HepG2 (cell line): Measurements from ENCODE around the gene UMOD. TPM values are rescaled to one million over a fixed set of nuclear protein-coding genes. Genes with fewer than 3 reads are reported as not detected.

Experiments used
- ATAC-seq: fragments of 200-7000 bp; cut with Tn5 transposase; 3 replicates; pipeline ENCODE4 v1.9.1; 2020; ENCODE audit warnings: mild to moderate bottlenecking, moderate library complexity
- BruUV-seq: library from RNA; stranded (reverse); fragments of 400-500 nt; replicated peaks from 2 replicates; lab custom pipeline; 2021; lab: Mats Ljungman, UMichigan
- CTCF ChIA-PET: fragments of 300-600 bp; formaldehyde crosslinking; extraction: SDS; loops from one replicate; lab custom pipeline; 2021; ENCODE audit warnings: low total read pairs, inconsistent platforms, low intra/inter-chr PET ratio; lab: Yijun Ruan, JAX
- POLR2A ChIA-PET: fragments of 350-600 bp; sonication (Branson Sonifier 250); formaldehyde crosslinking; loops from one replicate; lab custom pipeline; 2020; ENCODE audit warnings: antibody characterized with exemption, inconsistent platforms; lab: Yijun Ruan, JAX
- DNase-seq: peaks from one replicate; pipeline ENCODE4 v3.0.0-alpha.2; 2015; ENCODE audit warnings: low spot score
- FAIRE-seq: peaks from 3 replicates; lab custom pipeline; 2011; peaks lifted over from hg19 to GRCh38; lab: Jason Lieb, UNC
- H2AFZ ChIP-seq: one replicate; pipeline ENCODE4 v1.6.1; 2011; ENCODE audit warnings: low read length, inconsistent platforms
- H3K27ac ChIP-seq: fragments of 300-600 bp; 3 replicates; pipeline ENCODE4 v1.8.0; 2011; ENCODE audit warnings: mixed run types, mild to moderate bottlenecking, mixed read lengths, low read length, inconsistent platforms; ENCODE audit not compliant: insufficient read depth; ENCODE audit errors: extremely low read length
- H3K27me3 ChIP-seq, 2 experiments: fragments of 200-600 bp in 1 of 2; 2 replicates in 1 of 2; 3 replicates in 1 of 2; pipeline versions ENCODE4 v1.6.0 to v1.8.0; 2011; ENCODE audit warnings: low read length in 2 of 2, mild to moderate bottlenecking in 2 of 2, moderate library complexity in 2 of 2, inconsistent platforms in 1 of 2; ENCODE audit not compliant: insufficient read depth in 2 of 2, control insufficient read depth in 1 of 2
- H3K36me3 ChIP-seq, 2 experiments: fragments of 200-600 bp in 1 of 2; replicated peaks in 1 of 2; 2 replicates in 1 of 2; 3 replicates in 1 of 2; pipeline versions ENCODE4 v1.5.1 to v1.8.0; 2011; ENCODE audit warnings: low read length in 2 of 2, inconsistent platforms in 1 of 2; ENCODE audit not compliant: insufficient read depth in 2 of 2, control insufficient read depth in 1 of 2
- H3K4me1 ChIP-seq: 2 replicates; pipeline ENCODE4 v1.5.1; 2012; ENCODE audit warnings: low read length, inconsistent platforms; ENCODE audit not compliant: insufficient read depth
- H3K4me2 ChIP-seq: 2 replicates; pipeline ENCODE4 v1.6.0; 2011; ENCODE audit warnings: low read depth, low read length, inconsistent platforms
- H3K4me3 ChIP-seq, 3 experiments: fragments of 200-600 bp in 1 of 3; sonication (generic), shearing (Covaris generic) in 1 of 3; replicated peaks in 1 of 3; 2 replicates each; pipeline ENCODE4 v1.5.1; 2011 to 2016; ENCODE audit warnings: low read length in 3 of 3, inconsistent platforms in 2 of 3, low read depth in 2 of 3, mild to moderate bottlenecking in 2 of 3, control low read depth in 1 of 3, mixed read lengths in 1 of 3; ENCODE audit not compliant: insufficient read depth in 1 of 3
- H3K79me2 ChIP-seq: one replicate; pipeline ENCODE4 v1.6.1; 2011; ENCODE audit warnings: low read length, inconsistent platforms; ENCODE audit not compliant: insufficient read depth
- H3K9ac ChIP-seq: 2 replicates; pipeline ENCODE4 v1.6.0; 2011; ENCODE audit warnings: mild to moderate bottlenecking, low read depth, low read length, inconsistent platforms; ENCODE audit not compliant: insufficient read depth
- H3K9me3 ChIP-seq: 2 replicates; pipeline ENCODE4 v1.5.1; 2012; ENCODE audit warnings: mild to moderate bottlenecking, low read length
- H4K20me1 ChIP-seq: 2 replicates; pipeline ENCODE4 v1.6.0; 2011; ENCODE audit warnings: inconsistent platforms, mild to moderate bottlenecking, low read length, moderate library complexity; ENCODE audit not compliant: insufficient read depth
- GLI4 ChIP-seq: sonication (generic); formaldehyde crosslinking; IDR thresholded peaks from 2 replicates; pipeline ENCODE4 v1.5.1; 2020; ENCODE audit warnings: missing genetic modification reagents, mild to moderate bottlenecking, moderate library complexity, borderline replicate concordance
- ISL2 ChIP-seq: sonication (generic); formaldehyde crosslinking; IDR thresholded peaks from 2 replicates; pipeline ENCODE4 v1.5.0; 2020; ENCODE audit warnings: missing genetic modification reagents
- KDM1A ChIP-seq: IDR thresholded peaks from 2 replicates; pipeline ENCODE4 v1.6.1; 2016; ENCODE audit warnings: missing compliant biosample characterization
- SSRP1 ChIP-seq: IDR thresholded peaks from 2 replicates; pipeline ENCODE4 v1.6.1; 2016; ENCODE audit warnings: control low read depth
- ZNF225 ChIP-seq: sonication (generic); formaldehyde crosslinking; IDR thresholded peaks from 2 replicates; pipeline ENCODE4 v1.4.0; 2020; ENCODE audit warnings: mild to moderate bottlenecking, missing genetic modification reagents
- ZNF292 ChIP-seq: sonication (generic); formaldehyde crosslinking; IDR thresholded peaks from 2 replicates; pipeline ENCODE4 v1.8.1; 2022; ENCODE audit warnings: mild to moderate bottlenecking, low read depth, missing genetic modification reagents, borderline replicate concordance
- ZNF44 ChIP-seq: sonication (generic); formaldehyde crosslinking; IDR thresholded peaks from 2 replicates; pipeline ENCODE4 v1.5.1; 2020; ENCODE audit warnings: mild to moderate bottlenecking, missing genetic modification reagents
- WGBS: methylation state at CpG from one replicate; pipeline ENCODE4 v1.1.6; 2017; ENCODE audit warnings: low lambda C conversion rate; 5-methylcytosine and 5-hydroxymethylcytosine counted together
- in situ Hi-C: cut with HindIII; loops from 2 replicates; pipeline ENCODE4 v1.10.0; 2017; ENCODE audit warnings: low pct_unique_long_range_greater_than_20kb; ENCODE audit not compliant: extremely low pct_ligation_motif_present
- intact Hi-C: fragments of 100-400 bp; cut with micrococcal nuclease; formaldehyde crosslinking; loops from one replicate; pipeline ENCODE4 v1.10.0; 2022; ENCODE audit not compliant: unreplicated experiment
- polyA plus RNA-seq, 8 experiments: library from polyadenylated mRNA; depleted of rRNA in 3 of 8; stranded (reverse) in 7 of 8; unstranded in 1 of 8; fragments of >200 nt; fragmentation: Illumina TruSeq in 4 of 8; extraction: Trizol in 4 of 8; gene quantifications; 2 replicates each; pipeline versions ENCODE4 v1.2.1 to v1.2.3, GENCODE V29; 2011 to 2016; ENCODE audit warnings: low read depth in 4 of 8, missing spikeins in 1 of 8, mixed read lengths in 1 of 8; ENCODE audit not compliant: insufficient read depth in 1 of 8
- total RNA-seq, 5 experiments: library from RNA; depleted of rRNA; stranded (reverse); fragments of >200 nt; fragmentation: Illumina TruSeq; extraction: Trizol; gene quantifications; 2 replicates each; pipeline ENCODE4 v1.2.3, GENCODE V29; 2016; ENCODE audit warnings: low read depth in 1 of 5
- TF ChIP-seq, protein P1 (sequence below): sonication (generic); formaldehyde crosslinking; IDR thresholded peaks from 2 replicates; pipeline ENCODE4; 2020; ENCODE audit warnings: missing genetic modification reagents, mild to moderate bottlenecking, borderline replicate concordance
- TF ChIP-seq, protein P2 (sequence below): sonication (generic); formaldehyde crosslinking; IDR thresholded peaks from 2 replicates; pipeline ENCODE4 v1.4.0; 2020; ENCODE audit warnings: mild to moderate bottlenecking, missing genetic modification reagents, borderline replicate concordance

UMOD gene
- total and polyA plus RNA-seq, 2 of the 13 experiments (the other 11 are each of a cell fraction or from before 2014, with no cell fraction given), result not detected

DNA sequence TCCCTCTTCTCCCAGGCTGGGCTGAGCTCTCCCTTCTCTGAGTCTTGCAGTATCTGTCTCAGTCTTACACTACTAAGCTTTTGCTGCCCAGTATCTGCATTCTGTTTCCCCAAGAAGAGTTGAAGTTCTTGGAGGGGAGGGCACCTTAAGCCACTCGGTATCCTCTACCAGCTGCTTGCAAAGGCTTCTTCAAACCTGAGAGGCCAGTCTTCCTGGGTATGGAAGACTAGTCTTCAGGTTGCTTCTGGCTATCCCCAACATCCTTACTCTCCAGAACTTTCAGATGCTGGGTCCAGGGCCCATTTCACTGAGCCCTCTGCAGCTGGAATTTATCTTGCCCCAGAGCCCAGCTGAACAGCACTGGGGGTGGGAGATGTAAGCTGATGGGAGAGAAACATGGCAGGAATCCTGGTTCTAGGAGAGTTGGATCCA, 45.3 kb downstream of the UMOD start (continued):
- TF ChIP-seq ISL2 (CRISPR knock-in tag), result no peak
- TF ChIP-seq, all 625 proteins: peak for 0

DNA sequence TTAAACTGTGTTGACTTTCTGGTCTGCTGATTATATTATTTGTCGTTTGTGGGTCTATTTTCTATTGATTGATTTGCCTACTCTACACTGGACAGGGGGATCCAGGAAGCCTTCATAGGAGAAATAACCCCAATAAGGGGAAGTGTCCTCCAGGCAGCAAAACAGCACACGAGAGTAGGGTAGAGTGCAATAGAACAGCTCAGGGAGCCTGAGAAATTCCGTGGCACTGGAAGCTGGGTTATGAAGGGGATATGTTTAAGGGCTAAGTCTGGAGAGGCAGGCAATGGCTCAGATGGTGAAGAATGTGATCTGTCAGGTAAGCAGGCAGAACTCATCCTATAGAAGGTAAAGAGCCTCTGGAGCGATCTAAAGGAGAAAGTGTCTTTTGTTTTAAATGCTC, 46.1 kb downstream of the UMOD start:
- WGBS, result 0% methylated on average over 4 of the region's 4 CpGs
- no peak overlapping the region for H3K4me2 ChIP-seq
- DNase-seq, result no peak
- H3K9ac ChIP-seq, result no peak overlapping the region
- no TSS peak for BruUV-seq
- H2AFZ ChIP-seq, result no peak overlapping the region
- ChIA-PET CTCF (no interaction called here), POLR2A (interaction anchor here (0.6 kb wide), 1 partner anchor 303 kb away, joined by 3 read pairs; no protein-coding TSS in a partner anchor)
- in situ Hi-C loops, result loop anchor here (25.0 kb wide), 1 partner anchor 719 kb away; no protein-coding TSS in a partner anchor
- intact Hi-C loops, result loop anchor here (10.0 kb wide), 1 partner anchor 702 kb away; no protein-coding TSS in a partner anchor
- no peaks in the 10 kb centered on the region for H3K27me3 ChIP-seq
- no peaks in the 10 kb centered on the region for H3K4me1 ChIP-seq
- H4K20me1 ChIP-seq, result no peaks in the 10 kb centered on the region
- no peak for ATAC-seq
- H3K36me3 ChIP-seq, result no peaks in the 10 kb centered on the region
- H3K9me3 ChIP-seq, result no peaks in the 10 kb centered on the region
- H3K4me3 ChIP-seq, result no peak overlapping the region
- no peaks in the 10 kb centered on the region for H3K79me2 ChIP-seq
- no peak for FAIRE-seq
- no peak overlapping the region for H3K27ac ChIP-seq
- TF ChIP-seq SSRP1 (CRISPR knock-in tag) (no peak), KDM1A (no peak), ZNF225 (CRISPR knock-in tag) (no peak), ZNF292 (CRISPR knock-in tag) (no peak), GLI4 (CRISPR knock-in tag) (no peak), ZNF44 (CRISPR knock-in tag) (no peak)
- TF ChIP-seq, protein P1, sequence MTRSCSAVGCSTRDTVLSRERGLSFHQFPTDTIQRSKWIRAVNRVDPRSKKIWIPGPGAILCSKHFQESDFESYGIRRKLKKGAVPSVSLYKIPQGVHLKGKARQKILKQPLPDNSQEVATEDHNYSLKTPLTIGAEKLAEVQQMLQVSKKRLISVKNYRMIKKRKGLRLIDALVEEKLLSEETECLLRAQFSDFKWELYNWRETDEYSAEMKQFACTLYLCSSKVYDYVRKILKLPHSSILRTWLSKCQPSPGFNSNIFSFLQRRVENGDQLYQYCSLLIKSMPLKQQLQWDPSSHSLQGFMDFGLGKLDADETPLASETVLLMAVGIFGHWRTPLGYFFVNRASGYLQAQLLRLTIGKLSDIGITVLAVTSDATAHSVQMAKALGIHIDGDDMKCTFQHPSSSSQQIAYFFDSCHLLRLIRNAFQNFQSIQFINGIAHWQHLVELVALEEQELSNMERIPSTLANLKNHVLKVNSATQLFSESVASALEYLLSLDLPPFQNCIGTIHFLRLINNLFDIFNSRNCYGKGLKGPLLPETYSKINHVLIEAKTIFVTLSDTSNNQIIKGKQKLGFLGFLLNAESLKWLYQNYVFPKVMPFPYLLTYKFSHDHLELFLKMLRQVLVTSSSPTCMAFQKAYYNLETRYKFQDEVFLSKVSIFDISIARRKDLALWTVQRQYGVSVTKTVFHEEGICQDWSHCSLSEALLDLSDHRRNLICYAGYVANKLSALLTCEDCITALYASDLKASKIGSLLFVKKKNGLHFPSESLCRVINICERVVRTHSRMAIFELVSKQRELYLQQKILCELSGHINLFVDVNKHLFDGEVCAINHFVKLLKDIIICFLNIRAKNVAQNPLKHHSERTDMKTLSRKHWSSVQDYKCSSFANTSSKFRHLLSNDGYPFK (CRISPR knock-in tag), result no peak
- TF ChIP-seq, protein P2, sequence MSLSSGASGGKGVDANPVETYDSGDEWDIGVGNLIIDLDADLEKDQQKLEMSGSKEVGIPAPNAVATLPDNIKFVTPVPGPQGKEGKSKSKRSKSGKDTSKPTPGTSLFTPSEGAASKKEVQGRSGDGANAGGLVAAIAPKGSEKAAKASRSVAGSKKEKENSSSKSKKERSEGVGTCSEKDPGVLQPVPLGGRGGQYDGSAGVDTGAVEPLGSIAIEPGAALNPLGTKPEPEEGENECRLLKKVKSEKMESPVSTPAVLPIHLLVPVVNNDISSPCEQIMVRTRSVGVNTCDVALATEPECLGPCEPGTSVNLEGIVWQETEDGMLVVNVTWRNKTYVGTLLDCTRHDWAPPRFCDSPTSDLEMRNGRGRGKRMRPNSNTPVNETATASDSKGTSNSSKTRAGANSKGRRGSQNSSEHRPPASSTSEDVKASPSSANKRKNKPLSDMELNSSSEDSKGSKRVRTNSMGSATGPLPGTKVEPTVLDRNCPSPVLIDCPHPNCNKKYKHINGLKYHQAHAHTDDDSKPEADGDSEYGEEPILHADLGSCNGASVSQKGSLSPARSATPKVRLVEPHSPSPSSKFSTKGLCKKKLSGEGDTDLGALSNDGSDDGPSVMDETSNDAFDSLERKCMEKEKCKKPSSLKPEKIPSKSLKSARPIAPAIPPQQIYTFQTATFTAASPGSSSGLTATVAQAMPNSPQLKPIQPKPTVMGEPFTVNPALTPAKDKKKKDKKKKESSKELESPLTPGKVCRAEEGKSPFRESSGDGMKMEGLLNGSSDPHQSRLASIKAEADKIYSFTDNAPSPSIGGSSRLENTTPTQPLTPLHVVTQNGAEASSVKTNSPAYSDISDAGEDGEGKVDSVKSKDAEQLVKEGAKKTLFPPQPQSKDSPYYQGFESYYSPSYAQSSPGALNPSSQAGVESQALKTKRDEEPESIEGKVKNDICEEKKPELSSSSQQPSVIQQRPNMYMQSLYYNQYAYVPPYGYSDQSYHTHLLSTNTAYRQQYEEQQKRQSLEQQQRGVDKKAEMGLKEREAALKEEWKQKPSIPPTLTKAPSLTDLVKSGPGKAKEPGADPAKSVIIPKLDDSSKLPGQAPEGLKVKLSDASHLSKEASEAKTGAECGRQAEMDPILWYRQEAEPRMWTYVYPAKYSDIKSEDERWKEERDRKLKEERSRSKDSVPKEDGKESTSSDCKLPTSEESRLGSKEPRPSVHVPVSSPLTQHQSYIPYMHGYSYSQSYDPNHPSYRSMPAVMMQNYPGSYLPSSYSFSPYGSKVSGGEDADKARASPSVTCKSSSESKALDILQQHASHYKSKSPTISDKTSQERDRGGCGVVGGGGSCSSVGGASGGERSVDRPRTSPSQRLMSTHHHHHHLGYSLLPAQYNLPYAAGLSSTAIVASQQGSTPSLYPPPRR (CRISPR knock-in tag), result no peak
